ENCODE results near the gene SLC16A1.

DNA sequence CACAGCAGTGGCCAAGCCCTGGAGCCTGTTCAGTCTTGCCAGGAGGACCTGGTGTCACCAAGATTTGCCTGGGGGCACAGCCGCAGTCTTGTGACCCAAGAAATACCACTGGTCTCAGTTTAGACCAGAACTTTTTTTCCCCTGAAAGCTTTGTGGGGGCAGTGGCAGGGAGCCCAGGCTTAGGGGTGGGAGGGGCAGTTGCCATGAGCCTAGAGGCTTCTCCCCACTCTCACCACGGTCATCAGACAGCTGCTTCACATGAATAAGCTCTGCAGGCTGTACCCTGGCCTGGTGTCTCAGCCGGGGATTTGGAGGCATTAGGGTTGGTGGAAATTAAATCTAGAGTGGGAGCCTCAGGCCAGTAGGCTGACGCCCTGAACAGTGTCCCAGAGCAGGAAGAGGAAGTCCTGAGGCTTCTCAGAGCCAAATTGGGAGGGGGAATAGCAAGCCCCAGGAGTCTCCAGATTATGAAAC, 73.7 kb downstream of the SLC16A1 start:
- TF ChIP-seq EZH2phosphoT487 (conservative IDR thresholded peaks at IDR 0.05; ENCODE audit: low read length), result no peak
- TF ChIP-seq, protein P1, sequence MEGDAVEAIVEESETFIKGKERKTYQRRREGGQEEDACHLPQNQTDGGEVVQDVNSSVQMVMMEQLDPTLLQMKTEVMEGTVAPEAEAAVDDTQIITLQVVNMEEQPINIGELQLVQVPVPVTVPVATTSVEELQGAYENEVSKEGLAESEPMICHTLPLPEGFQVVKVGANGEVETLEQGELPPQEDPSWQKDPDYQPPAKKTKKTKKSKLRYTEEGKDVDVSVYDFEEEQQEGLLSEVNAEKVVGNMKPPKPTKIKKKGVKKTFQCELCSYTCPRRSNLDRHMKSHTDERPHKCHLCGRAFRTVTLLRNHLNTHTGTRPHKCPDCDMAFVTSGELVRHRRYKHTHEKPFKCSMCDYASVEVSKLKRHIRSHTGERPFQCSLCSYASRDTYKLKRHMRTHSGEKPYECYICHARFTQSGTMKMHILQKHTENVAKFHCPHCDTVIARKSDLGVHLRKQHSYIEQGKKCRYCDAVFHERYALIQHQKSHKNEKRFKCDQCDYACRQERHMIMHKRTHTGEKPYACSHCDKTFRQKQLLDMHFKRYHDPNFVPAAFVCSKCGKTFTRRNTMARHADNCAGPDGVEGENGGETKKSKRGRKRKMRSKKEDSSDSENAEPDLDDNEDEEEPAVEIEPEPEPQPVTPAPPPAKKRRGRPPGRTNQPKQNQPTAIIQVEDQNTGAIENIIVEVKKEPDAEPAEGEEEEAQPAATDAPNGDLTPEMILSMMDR (IDR thresholded peaks at IDR 0.05; ENCODE audit: insufficient read depth, low read length, poor library complexity, severe bottlenecking), result no peak
